ENCODE measurements around the gene DCD.

GRCh38 chr12:54631551-54631950 lies 16.6 kb downstream of the DCD start:
- TF ChIP-seq MAX (IDR thresholded peaks at IDR 0.05; ENCODE audit: low read depth, low read length): no peak
- TF ChIP-seq CTCF (IDR thresholded peaks at IDR 0.05 in 2 of 3, conservative IDR thresholded peaks at IDR 0.05 in 1 of 3; ENCODE audit: control insufficient read depth in 2 of 3, extremely low read depth in 1 of 3, insufficient read depth in 1 of 3, low read depth in 3 of 3, low read length in 3 of 3): no peak
- TF ChIP-seq ETV6 (conservative IDR thresholded peaks at IDR 0.05 in 1 of 2, IDR thresholded peaks at IDR 0.05 in 1 of 2; ENCODE audit: borderline replicate concordance in 1 of 2, low read depth in 1 of 2): no peak
- no peak for TF ChIP-seq GABPA (IDR thresholded peaks at IDR 0.05; ENCODE audit: low read depth)
- no peak for TF ChIP-seq HDAC2 (IDR thresholded peaks at IDR 0.05)
- TF ChIP-seq E2F4 (IDR thresholded peaks at IDR 0.05; ENCODE audit: low read depth, low read length): no peak
- no peak for TF ChIP-seq SPI1 (IDR thresholded peaks at IDR 0.05; ENCODE audit: borderline replicate concordance, insufficient read depth, low read depth, low read length)
- TF ChIP-seq MXI1 (IDR thresholded peaks at IDR 0.05; ENCODE audit: low read depth, low read length): no peak
- TF ChIP-seq FOXK2 (IDR thresholded peaks at IDR 0.05): no peak
- no peak for TF ChIP-seq TCF7 (IDR thresholded peaks at IDR 0.05; ENCODE audit: borderline replicate concordance)
- no peak for TF ChIP-seq POLR2AphosphoS5 (IDR thresholded peaks at IDR 0.05; ENCODE audit: low read length)
